Activated naive CD8-positive, alpha-beta T cell treated with anti-CD3 and anti-CD28 coated beads, Interleukin-2, amount 50 U/mL, for 16 hours (primary cell): ENCODE data around the gene VPREB3.
A peak's percentile ranks its signal among the peaks of the same experiment; 100 is the strongest.

Source experiments
- DNase-seq: peaks from one replicate; pipeline ENCODE4 v3.0.0-alpha.2; 2020; ENCODE audit warnings: low read depth, low spot score

Gene VPREB3

GRCh38 chr22:23764899-23765881 is 11.0 kb upstream of the VPREB3 start:
- DNase-seq, result no peak

GRCh38 chr22:23763954-23764353 is 9.7 kb upstream of the VPREB3 start:
- no peak for DNase-seq

DNA sequence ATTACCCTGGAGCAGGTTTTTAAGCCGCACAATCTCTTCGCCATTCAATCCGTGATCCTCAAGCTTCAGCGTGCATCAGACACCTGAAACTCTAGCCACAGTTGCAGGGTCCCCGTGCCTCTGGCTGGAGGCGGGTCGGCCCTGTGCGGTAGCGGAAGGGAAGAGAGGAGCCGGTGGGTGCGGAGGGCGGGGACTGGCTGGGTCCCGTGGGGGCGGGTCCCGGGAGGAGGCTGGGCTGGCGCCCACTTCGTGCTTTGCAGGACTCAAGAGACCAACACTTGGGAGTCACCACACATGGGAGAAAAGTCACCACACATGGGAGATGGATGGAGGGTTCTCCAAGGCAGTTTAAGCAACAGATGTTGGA is 9.3 kb upstream of the VPREB3 start:
- DNase-seq, result no peak

- DNase-seq, result no peak
Observed at GRCh38 chr22:23762842-23763578, 8.8 kb upstream of the VPREB3 start, which contains the start of gene C22orf15. Gene C22orf15, plus strand, starts transcription at chr22:23762990. Its CDS starts 317 bp downstream, at chr22:23763307.

DNA sequence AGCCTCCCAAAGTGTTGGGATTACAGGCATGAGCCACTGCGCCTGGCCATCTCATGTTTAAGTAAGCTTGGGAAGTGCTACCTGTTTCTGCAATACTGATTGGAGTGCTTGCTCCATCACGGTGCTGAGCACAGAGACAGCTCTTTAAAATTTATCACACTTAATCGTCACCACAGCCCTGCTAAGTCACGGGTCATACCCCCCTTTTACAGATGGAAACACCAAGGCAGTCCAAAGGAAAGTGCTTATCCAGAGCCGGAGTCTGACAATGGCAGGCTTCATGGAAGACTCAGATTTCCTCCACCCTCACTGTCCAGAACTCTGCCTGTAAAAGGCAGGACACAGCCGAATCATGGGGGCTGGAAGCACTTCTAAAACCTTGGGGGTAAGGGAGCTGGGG is 5.8 kb upstream of the VPREB3 start:
- no peak for DNase-seq

DNA sequence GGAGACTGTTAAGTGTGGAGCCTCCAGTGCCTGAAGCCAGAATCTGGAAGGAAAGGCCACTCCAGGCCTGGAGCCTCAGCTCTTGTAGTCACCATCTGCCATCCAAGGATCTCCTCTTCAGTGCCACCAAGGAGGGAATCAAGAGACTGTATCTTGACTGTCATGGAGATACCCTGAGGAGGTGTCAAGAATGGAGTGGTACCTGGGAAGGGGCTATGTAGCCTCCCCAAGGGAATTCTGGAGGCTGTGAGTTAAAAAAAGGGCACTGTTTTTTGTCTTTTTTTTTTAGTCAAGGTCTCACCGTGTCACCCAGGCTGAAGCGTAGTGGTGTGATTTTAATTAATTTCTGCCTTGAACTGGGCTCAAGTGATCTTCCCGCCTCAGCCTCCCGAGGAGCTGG is 5.3 kb upstream of the VPREB3 start:
- DNase-seq, result no peak

- no peak for DNase-seq
Observed at GRCh38 chr22:23756891-23757290, 2.7 kb upstream of the VPREB3 start.

DNA sequence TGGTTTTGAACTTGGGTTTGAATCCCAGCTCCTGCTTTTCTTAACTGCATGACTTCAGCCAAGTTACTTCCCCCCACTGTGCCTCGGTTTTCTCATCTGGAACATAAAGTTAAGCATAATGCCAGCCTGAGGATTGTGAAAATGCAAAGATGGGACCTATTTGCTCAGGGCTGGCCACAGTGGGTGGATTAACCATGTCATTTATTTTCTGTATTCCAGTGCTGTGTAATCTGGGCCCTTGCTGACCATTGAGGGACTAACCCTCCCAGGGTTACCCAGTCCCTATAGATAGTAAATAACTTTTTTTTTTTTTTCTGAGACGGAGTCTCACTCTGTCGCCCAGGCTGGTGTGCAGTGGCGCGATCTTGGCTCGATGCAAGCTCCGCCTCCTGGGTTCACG is 1.5 kb upstream of the VPREB3 start:
- no peak for DNase-seq

GRCh38 chr22:23754980-23755636 is 883 bp upstream of the VPREB3 start:
- no peak for DNase-seq

- DNase-seq, result no peak
Observed at GRCh38 chr22:23753385-23753784, 840 bp downstream of the VPREB3 start.

- DNase-seq, result no peak
Observed at GRCh38 chr22:23752750-23753149, 1.5 kb downstream of the VPREB3 start.

DNA sequence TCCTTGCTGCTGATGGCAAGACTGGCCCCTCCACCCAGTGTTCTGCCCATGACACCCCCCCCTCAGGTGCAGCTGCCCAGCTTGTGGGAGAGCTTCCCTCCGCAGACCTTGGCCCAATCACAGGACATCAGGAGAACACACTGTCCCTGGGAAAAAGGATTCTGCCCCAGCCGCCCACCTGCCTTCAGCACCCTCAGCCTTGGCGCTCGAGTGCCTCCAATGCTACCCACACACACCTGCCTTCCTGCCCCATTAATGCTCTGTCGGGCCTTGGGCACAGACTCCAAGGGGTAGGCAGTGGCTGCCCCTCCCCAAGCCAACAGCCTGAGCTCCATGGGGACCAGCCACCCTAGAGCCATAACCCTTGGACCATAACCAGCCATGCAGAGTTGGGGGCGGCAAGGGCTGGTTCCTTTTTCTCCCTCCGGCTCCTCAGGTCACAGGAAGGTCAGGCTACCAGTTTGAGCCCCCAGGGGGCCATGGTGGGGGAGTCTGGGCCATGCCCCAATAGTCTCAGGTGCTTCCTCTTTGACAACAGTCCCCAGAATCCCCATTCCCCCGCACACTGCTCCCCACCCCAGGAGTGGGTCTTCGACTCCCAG is 2.0 kb downstream of the VPREB3 start:
- DNase-seq, result no peak

- DNase-seq, result no peak
Observed at GRCh38 chr22:23751441-23751996, 2.7 kb downstream of the VPREB3 start.

- peak; percentile 75 for DNase-seq
Observed at GRCh38 chr22:23750714-23751440, 3.3 kb downstream of the VPREB3 start, which contains the start of gene ZNF70. Gene ZNF70, minus strand, starts transcription at chr22:23751112. Its CDS starts 5,972 bp downstream, at chr22:23745140.

- DNase-seq, result no peak
Observed at GRCh38 chr22:23750367-23750713, 3.9 kb downstream of the VPREB3 start.

- no peak for DNase-seq
Observed at GRCh38 chr22:23749841-23750301, 4.4 kb downstream of the VPREB3 start.

GRCh38 chr22:23745791-23746190 is 8.4 kb downstream of the VPREB3 start:
- DNase-seq, result no peak

- DNase-seq, result no peak
Observed at GRCh38 chr22:23744485-23744884, 9.7 kb downstream of the VPREB3 start.

DNA sequence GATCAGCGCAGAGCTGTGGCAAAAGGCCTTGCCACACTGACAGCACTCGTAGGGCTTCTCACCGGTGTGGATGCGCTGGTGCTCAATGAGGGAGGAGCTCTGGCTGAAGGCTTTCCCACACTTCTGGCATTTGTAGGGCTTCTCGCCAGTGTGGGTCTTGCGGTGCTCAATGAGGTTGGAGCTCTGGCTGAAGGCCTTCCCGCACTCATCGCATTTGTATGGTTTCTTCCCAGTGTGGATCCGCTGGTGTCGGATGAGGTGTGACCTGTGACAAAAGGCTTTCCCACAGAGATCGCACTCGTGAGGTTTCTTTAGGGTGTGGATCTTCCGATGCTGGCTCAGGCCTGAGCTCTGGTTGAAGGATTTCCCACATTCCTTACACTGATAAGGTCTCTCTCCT is 10.2 kb downstream of the VPREB3 start:
- no peak for DNase-seq

DNA sequence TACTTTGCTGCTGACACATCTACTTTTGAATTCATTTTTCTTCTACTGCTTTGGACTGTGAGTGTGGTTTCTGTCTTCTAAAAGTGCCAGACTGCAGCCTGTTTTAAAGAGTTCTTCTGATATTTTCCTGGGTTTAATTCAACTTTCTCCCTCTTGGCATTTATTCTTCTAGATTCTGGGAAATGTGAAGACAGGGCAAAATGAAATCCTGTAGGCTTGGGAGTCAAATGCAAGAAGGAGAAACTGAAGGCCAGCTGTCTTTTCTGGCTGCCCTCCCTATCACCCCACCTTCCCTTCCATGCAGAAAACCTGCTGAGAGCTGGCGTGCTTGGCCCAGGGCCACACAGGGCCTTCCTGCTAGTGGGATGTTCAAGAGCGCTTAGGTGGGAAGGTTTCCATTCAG is 10.9 kb downstream of the VPREB3 start:
- DNase-seq, result no peak
